HepG2 (cell line): Measurements from ENCODE around the gene CALML5. TPM values are rescaled to one million over a fixed set of nuclear protein-coding genes. Genes with fewer than 3 reads are reported as not detected.

Source experiments
- AGO2 ChIP-seq: fragments of 200-400 bp; formaldehyde crosslinking; optimal IDR thresholded peaks from 2 replicates; pipeline ENCODE3; 2017; ENCODE audit warnings: mild to moderate bottlenecking, low read depth, low read length, moderate library complexity
- CAMTA2 ChIP-seq: sonication (generic); formaldehyde crosslinking; IDR thresholded peaks from 2 replicates; pipeline ENCODE4 v1.4.0; 2020; ENCODE audit warnings: mild to moderate bottlenecking, missing genetic modification reagents, borderline replicate concordance
- ETV5 ChIP-seq: IDR thresholded peaks from 2 replicates; pipeline ENCODE4 v1.6.1; 2018; ENCODE audit warnings: missing biosample characterization, missing genetic modification reagents, inconsistent platforms, borderline replicate concordance
- FOSL2 ChIP-seq: sonication (generic); formaldehyde crosslinking; IDR thresholded peaks from 2 replicates; pipeline ENCODE4 v1.4.0; 2020; ENCODE audit warnings: missing genetic modification reagents
- FOXA1 ChIP-seq, 2 experiments: fragments of 450-650 bp in 1 of 2; sonication (generic) in 1 of 2; formaldehyde crosslinking in 1 of 2; IDR thresholded peaks; 2 replicates each; pipeline versions ENCODE4 v1.4.0 to v1.6.1; 2016 to 2020; ENCODE audit warnings: missing genetic modification reagents in 1 of 2
- HOXA3 ChIP-seq: sonication (generic); formaldehyde crosslinking; IDR thresholded peaks from 2 replicates; pipeline ENCODE4 v1.5.0; 2020; ENCODE audit warnings: missing genetic modification reagents
- MTERF4 ChIP-seq: sonication (generic); formaldehyde crosslinking; IDR thresholded peaks from 2 replicates; pipeline ENCODE4 v1.8.0; 2023; ENCODE audit warnings: mild to moderate bottlenecking, missing genetic modification reagents
- POLR2G ChIP-seq: fragments of 200-400 bp; formaldehyde crosslinking; IDR thresholded peaks from 2 replicates; pipeline ENCODE4 v1.6.1; 2018; ENCODE audit warnings: mild to moderate bottlenecking, low read depth, low read length, moderate library complexity
- RAD21 ChIP-seq: fragments of 450-650 bp; formaldehyde crosslinking; IDR thresholded peaks from 2 replicates; pipeline ENCODE4 v1.5.0; 2020; ENCODE audit warnings: mild to moderate bottlenecking
- SIX4 ChIP-seq: sonication (generic); formaldehyde crosslinking; IDR thresholded peaks from 2 replicates; pipeline ENCODE4 v1.4.0; 2020; ENCODE audit warnings: missing genetic modification reagents
- SOX6 ChIP-seq, 2 experiments: fragments of 450-650 bp in 1 of 2; sonication (generic) in 1 of 2; formaldehyde crosslinking in 1 of 2; IDR thresholded peaks; 2 replicates each; pipeline versions ENCODE4 v1.4.0 to v1.6.1; 2017 to 2020; ENCODE audit warnings: antibody characterized with exemption in 1 of 2, mild to moderate bottlenecking in 1 of 2, missing genetic modification reagents in 1 of 2
- SP5 ChIP-seq: IDR thresholded peaks from 2 replicates; pipeline ENCODE4 v1.6.1; 2016; ENCODE audit warnings: low read depth, borderline replicate concordance
- TBX2 ChIP-seq: sonication (generic); formaldehyde crosslinking; IDR thresholded peaks from 2 replicates; pipeline ENCODE4 v1.5.0; 2020; ENCODE audit warnings: missing genetic modification reagents, mild to moderate bottlenecking, borderline replicate concordance
- TCF7 ChIP-seq: sonication (generic); IDR thresholded peaks from 2 replicates; pipeline ENCODE4 v1.6.1; 2016; ENCODE audit warnings: antibody characterized with exemption, low read depth
- TFDP2 ChIP-seq: sonication (generic); formaldehyde crosslinking; IDR thresholded peaks from 2 replicates; pipeline ENCODE4 v1.4.0; 2020; ENCODE audit warnings: missing genetic modification reagents
- XRCC5 ChIP-seq: fragments of 200-400 bp; formaldehyde crosslinking; optimal IDR thresholded peaks from 2 replicates; pipeline ENCODE3; 2017; ENCODE audit warnings: mild to moderate bottlenecking, low read length
- ZNF225 ChIP-seq: sonication (generic); formaldehyde crosslinking; IDR thresholded peaks from 2 replicates; pipeline ENCODE4 v1.4.0; 2020; ENCODE audit warnings: mild to moderate bottlenecking, missing genetic modification reagents
- ZNF687 ChIP-seq: sonication (generic); formaldehyde crosslinking; IDR thresholded peaks from 2 replicates; pipeline ENCODE4 v1.5.1; 2020; ENCODE audit warnings: mild to moderate bottlenecking, missing genetic modification reagents, moderate library complexity
- polyA plus RNA-seq, 8 experiments: library from polyadenylated mRNA; depleted of rRNA in 3 of 8; stranded (reverse) in 7 of 8; unstranded in 1 of 8; fragments of >200 nt; fragmentation: Illumina TruSeq in 4 of 8; extraction: Trizol in 4 of 8; gene quantifications; 2 replicates each; pipeline versions ENCODE4 v1.2.1 to v1.2.3, GENCODE V29; 2011 to 2016; ENCODE audit warnings: low read depth in 4 of 8, missing spikeins in 1 of 8, mixed read lengths in 1 of 8; ENCODE audit not compliant: insufficient read depth in 1 of 8
- total RNA-seq, 5 experiments: library from RNA; depleted of rRNA; stranded (reverse); fragments of >200 nt; fragmentation: Illumina TruSeq; extraction: Trizol; gene quantifications; 2 replicates each; pipeline ENCODE4 v1.2.3, GENCODE V29; 2016; ENCODE audit warnings: low read depth in 1 of 5

Gene CALML5
- total and polyA plus RNA-seq, 2 of the 13 experiments (the other 11 are each of a cell fraction or from before 2014, with no cell fraction given), result not detected

GRCh38 chr10:5534051-5534821, 34.9 kb upstream of the CALML5 start (continued):
- TF ChIP-seq HOXA3 (CRISPR knock-in tag) (peak; percentile 17; the same call in 1 of the 2 replicates), SOX6 (IDR thresholded peaks at IDR 0.05) (no peak), SOX6 (CRISPR knock-in tag; IDR thresholded peaks at IDR 0.05) (peak; percentile 24; the same call in 1 of the 2 replicates), FOXA1 (IDR thresholded peaks at IDR 0.05) (no peak), FOXA1 (CRISPR knock-in tag; IDR thresholded peaks at IDR 0.05) (0 out of 2 replicates have a peak, but pooled peaks have one; percentile 8), TCF7 (peak; percentile 74), MTERF4 (CRISPR knock-in tag) (0 out of 2 replicates have a peak, but pooled peaks have one; percentile 33), AGO2 (no peak), RAD21 (CRISPR knock-in tag) (no peak), XRCC5 (peak; percentile 9), ZNF687 (peak; percentile 68), SIX4 (CRISPR knock-in tag) (0 out of 2 replicates have a peak, but pooled peaks have one; percentile 23), TBX2 (CRISPR knock-in tag) (peak; percentile 26; the same call in 1 of the 2 replicates), TFDP2 (no peak), POLR2G (peak; percentile 25; the same call in 1 of the 2 replicates), FOSL2 (peak; percentile 79), CAMTA2 (no peak), ETV5 (peak; percentile 18; the same call in 1 of the 2 replicates), ZNF225 (CRISPR knock-in tag) (no peak), SP5 (CRISPR knock-in tag) (peak; percentile 51; the same call in 1 of the 2 replicates)
